Measurements from ENCODE around the gene UBE4B.

Gene UBE4B

DNA sequence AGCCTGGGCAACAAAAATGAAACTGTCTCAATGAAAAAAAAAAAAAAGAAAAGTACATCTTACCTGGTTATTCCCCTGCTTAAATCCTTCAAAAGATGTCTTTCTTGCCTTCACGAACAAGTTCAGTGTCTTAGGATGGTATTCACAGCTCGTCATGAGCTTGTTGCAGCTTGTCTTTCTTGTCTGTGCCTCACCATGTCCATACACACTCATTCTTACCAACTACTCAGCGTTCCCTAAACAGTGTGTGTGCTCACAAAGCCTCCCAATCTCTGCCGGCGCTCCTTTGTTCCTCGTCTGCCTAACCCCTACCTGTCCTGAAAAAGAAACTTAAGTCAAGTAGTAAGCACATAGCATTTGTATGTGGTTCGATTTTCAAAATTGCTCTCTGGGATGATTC, 31.1 kb downstream of the UBE4B start:
- TF ChIP-seq, protein P1, sequence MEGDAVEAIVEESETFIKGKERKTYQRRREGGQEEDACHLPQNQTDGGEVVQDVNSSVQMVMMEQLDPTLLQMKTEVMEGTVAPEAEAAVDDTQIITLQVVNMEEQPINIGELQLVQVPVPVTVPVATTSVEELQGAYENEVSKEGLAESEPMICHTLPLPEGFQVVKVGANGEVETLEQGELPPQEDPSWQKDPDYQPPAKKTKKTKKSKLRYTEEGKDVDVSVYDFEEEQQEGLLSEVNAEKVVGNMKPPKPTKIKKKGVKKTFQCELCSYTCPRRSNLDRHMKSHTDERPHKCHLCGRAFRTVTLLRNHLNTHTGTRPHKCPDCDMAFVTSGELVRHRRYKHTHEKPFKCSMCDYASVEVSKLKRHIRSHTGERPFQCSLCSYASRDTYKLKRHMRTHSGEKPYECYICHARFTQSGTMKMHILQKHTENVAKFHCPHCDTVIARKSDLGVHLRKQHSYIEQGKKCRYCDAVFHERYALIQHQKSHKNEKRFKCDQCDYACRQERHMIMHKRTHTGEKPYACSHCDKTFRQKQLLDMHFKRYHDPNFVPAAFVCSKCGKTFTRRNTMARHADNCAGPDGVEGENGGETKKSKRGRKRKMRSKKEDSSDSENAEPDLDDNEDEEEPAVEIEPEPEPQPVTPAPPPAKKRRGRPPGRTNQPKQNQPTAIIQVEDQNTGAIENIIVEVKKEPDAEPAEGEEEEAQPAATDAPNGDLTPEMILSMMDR (conservative IDR thresholded peaks at IDR 0.05; ENCODE audit: low read depth, low read length), result no peak
- H3K4me3 ChIP-seq (ENCODE audit: low read depth, low read length), result no peak overlapping the region
- DNase-seq (ENCODE audit: low read depth), result no peak

DNA sequence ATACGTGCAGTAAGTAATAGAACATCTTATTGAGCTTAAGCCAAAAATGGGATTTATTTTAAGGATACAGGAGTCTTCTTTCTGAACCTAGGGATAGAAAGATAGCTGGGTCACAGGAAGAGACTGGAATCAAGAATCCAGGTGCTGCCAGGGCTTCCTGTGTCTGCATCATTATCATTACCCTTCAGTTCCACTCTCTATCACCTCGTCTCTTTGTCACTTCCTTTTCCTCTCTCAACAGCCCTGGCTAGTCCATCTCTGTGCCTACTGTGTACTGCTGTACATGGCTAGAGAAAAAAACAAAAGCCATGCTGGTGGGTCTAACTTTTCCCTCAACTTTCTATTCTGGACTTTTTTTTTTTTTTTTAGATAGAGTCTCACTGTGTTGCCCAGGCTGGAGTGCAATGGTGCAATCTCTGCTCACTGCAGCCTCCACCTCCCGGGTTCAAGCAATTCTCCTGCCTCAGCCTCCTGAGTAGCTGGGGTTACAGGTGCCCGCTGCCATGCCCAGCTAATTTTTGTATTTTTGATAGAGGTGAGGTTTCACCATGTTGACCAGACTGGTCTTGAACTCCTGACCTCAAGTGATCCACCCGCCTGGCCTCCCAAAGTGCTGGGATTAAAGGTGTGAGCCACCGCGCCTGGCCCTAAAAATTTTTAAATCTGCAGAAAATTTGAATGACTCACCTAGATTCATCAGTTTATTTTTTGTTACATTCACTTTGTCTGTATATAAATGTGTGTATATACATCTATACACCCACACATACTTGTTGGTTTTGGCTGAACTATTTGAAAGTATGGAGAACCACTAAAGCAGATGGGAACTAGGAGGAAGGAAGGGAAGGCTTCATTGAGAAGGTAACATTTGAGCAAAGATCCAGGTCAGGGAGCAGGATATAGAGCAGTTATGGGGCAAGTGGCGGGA, 31.9 kb downstream of the UBE4B start:
- TF ChIP-seq, protein P1 (conservative IDR thresholded peaks at IDR 0.05; ENCODE audit: low read depth, low read length), result no peak
- no peak for DNase-seq (ENCODE audit: low read depth)
- no peak overlapping the region for H3K4me3 ChIP-seq (ENCODE audit: low read depth, low read length)

DNA sequence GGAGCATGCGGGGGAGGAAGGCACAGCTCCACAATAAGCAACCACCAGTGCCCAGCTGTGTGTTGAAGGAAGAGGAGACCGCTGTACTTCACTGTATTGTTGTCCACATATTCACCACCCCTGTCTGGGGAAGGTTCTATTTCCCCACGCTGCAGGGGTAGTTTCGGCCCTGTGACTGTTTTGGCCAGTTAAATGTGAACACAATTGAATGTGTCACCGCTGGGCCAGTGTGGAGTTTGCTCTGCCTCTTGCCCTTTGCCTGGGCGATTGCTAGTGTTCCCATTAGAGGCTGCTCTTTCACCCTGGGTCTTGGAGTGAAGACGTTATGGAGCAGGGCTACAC, 32.6 kb downstream of the UBE4B start:
- no peak overlapping the region for H3K4me3 ChIP-seq (ENCODE audit: low read depth, low read length)
- no peak for DNase-seq (ENCODE audit: low read depth)
- TF ChIP-seq, protein P1 (conservative IDR thresholded peaks at IDR 0.05; ENCODE audit: low read depth, low read length), result no peak

DNA sequence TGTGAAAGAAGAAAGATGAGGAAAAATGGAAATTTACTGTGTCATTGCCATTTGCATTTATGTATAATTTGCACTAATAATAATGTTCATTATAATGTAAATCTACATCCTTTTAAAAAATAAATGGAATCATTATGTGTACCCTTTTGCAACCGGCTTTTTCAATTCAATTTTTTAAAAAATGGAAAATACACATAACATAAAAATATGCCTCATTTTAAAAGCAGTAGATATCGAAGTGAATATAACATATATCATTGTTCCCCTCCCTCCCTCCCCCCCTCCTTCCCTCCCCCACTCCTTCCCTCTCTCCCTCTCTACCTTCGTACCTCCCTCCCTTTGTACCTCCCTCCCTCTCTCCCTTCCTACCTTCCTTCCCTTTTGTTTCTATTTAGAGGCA, 33.0 kb downstream of the UBE4B start:
- TF ChIP-seq, protein P1 (conservative IDR thresholded peaks at IDR 0.05; ENCODE audit: low read depth, low read length), result no peak
- H3K4me3 ChIP-seq (ENCODE audit: low read depth, low read length), result no peak overlapping the region
- DNase-seq (ENCODE audit: low read depth), result no peak

DNA sequence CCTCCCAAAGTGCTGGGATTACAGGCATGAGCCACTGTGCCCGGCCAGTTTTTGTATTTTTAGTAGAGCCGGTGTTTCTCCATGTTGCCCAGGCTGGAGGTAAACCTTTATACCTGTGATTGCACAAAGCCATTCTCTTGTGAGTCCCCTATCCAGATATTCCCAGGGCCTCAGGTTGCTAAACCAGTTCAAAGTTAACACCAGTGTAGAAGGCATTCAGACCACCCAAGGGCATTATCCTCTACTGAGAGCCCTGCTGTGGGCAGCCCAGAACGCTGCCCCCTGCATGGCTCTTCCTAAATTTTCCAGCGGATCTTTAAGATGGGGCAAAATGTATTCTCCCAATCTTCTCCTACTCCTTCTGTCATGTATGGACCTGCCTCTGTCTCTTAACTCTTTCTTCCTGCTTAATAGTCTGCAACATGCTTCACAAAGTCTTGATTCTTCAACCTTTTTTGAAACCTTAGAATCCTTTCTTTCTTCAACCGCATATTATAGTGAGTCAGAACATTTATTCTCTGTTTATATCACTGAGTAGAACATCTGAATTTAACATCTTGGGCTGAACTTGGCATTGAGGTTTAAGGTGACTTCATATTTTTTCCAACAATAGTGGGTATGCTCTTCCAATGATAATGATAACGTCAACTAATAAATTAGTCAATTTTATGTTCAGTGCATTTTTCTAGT, 36.0 kb downstream of the UBE4B start:
- TF ChIP-seq, protein P1 (conservative IDR thresholded peaks at IDR 0.05; ENCODE audit: low read depth, low read length), result no peak
- DNase-seq (ENCODE audit: low read depth), result no peak
- no peak overlapping the region for H3K4me3 ChIP-seq (ENCODE audit: low read depth, low read length)

GRCh38 chr1:10070206-10070605, 37.4 kb downstream of the UBE4B start:
- H3K4me3 ChIP-seq (ENCODE audit: low read depth, low read length), result no peak overlapping the region
- no peak for DNase-seq (ENCODE audit: low read depth)
- TF ChIP-seq, protein P1 (conservative IDR thresholded peaks at IDR 0.05; ENCODE audit: low read depth, low read length), result no peak
